Fibroblast of villous mesenchyme (primary cell): ENCODE measurements around the gene FLT1. TPM values are rescaled to one million over a fixed set of nuclear protein-coding genes. Genes with fewer than 3 reads are reported as not detected.

ENCODE experiments used
- DNase-seq: peaks from one replicate; pipeline ENCODE4 v3.0.0-alpha.2; 2010; ENCODE audit warnings: low read depth
- H3K4me3 ChIP-seq: 2 replicates; pipeline ENCODE4 v1.5.1; 2011; ENCODE audit warnings: low read depth, mild to moderate bottlenecking, low read length
- CTCF ChIP-seq: IDR thresholded peaks from 2 replicates; pipeline ENCODE4 v1.5.1; 2012; ENCODE audit warnings: low read depth, mild to moderate bottlenecking, low read length; ENCODE audit not compliant: insufficient read depth
- total RNA-seq: library from RNA; depleted of rRNA; stranded (reverse); fragments of >200 nt; gene quantifications from 2 replicates; pipeline ENCODE4 v1.2.3, GENCODE V29; 2012

FLT1 gene
- total RNA-seq, 1 donor, result 12.1 TPM

GRCh38 chr13:28421676-28422410, 73.1 kb downstream of the FLT1 start:
- no peak for TF ChIP-seq CTCF

GRCh38 chr13:28420704-28421103, 74.2 kb downstream of the FLT1 start:
- no peak for DNase-seq
- no peak overlapping the region for H3K4me3 ChIP-seq
- TF ChIP-seq CTCF, result no peak

More at GRCh38 chr13:28421676-28422410, 73.1 kb downstream of the FLT1 start:
- no peak for DNase-seq
- H3K4me3 ChIP-seq, result no peak overlapping the region

GRCh38 chr13:28415994-28416421, 78.9 kb downstream of the FLT1 start:
- TF ChIP-seq CTCF, result no peak
- no peak overlapping the region for H3K4me3 ChIP-seq
- no peak for DNase-seq

- no peak for DNase-seq
- H3K4me3 ChIP-seq, result no peak overlapping the region
- no peak for TF ChIP-seq CTCF
These were observed 80.9 kb downstream of the FLT1 start for GRCh38 chr13:28413999-28414398.

- no peak for DNase-seq
- no peak overlapping the region for H3K4me3 ChIP-seq
- no peak for TF ChIP-seq CTCF
These were observed 81.9 kb downstream of the FLT1 start for GRCh38 chr13:28412981-28413380.

- no peak for TF ChIP-seq CTCF
- DNase-seq, result peak; percentile 55
These were observed 83.0 kb downstream of the FLT1 start for GRCh38 chr13:28411831-28412353.

More at GRCh38 chr13:28411831-28412353, 83.0 kb downstream of the FLT1 start:
- no peak overlapping the region for H3K4me3 ChIP-seq
